ENCODE measurements around the gene KRTAP10-7. TPM values are rescaled to one million over a fixed set of nuclear protein-coding genes. Genes with fewer than 3 reads are reported as not detected.

Gene KRTAP10-7
- total and polyA plus RNA-seq, 2 of the 13 experiments (the other 11 are each of a cell fraction or from before 2014, with no cell fraction given) = not detected

- TF ChIP-seq, protein P1, sequence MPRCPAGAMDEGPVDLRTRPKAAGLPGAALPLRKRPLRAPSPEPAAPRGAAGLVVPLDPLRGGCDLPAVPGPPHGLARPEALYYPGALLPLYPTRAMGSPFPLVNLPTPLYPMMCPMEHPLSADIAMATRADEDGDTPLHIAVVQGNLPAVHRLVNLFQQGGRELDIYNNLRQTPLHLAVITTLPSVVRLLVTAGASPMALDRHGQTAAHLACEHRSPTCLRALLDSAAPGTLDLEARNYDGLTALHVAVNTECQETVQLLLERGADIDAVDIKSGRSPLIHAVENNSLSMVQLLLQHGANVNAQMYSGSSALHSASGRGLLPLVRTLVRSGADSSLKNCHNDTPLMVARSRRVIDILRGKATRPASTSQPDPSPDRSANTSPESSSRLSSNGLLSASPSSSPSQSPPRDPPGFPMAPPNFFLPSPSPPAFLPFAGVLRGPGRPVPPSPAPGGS (CRISPR knock-in tag; IDR thresholded peaks at IDR 0.05) = no peak
- TF ChIP-seq, protein P2, sequence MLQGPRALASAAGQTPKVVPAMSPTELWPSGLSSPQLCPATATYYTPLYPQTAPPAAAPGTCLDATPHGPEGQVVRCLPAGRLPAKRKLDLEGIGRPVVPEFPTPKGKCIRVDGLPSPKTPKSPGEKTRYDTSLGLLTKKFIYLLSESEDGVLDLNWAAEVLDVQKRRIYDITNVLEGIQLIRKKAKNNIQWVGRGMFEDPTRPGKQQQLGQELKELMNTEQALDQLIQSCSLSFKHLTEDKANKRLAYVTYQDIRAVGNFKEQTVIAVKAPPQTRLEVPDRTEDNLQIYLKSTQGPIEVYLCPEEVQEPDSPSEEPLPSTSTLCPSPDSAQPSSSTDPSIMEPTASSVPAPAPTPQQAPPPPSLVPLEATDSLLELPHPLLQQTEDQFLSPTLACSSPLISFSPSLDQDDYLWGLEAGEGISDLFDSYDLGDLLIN (CRISPR knock-in tag; IDR thresholded peaks at IDR 0.05; ENCODE audit: borderline replicate concordance) = no peak
- TF ChIP-seq, protein P3, sequence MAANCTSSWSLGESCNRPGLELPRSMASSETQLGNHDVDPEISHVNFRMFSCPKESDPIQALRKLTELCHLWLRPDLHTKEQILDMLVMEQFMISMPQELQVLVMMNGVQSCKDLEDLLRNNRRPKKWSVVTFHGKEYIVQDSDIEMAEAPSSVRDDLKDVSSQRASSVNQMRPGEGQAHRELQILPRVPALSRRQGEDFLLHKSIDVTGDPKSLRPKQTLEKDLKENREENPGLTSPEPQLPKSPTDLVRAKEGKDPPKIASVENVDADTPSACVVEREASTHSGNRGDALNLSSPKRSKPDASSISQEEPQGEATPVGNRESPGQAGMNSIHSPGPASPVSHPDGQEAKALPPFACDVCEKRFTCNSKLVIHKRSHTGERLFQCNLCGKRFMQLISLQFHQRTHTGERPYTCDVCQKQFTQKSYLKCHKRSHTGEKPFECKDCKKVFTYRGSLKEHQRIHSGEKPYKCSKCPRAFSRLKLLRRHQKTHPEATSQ (CRISPR knock-in tag; IDR thresholded peaks at IDR 0.05; ENCODE audit: borderline replicate concordance) = no peak
Measured at GRCh38 chr21:44583089-44583799, 17.2 kb upstream of the KRTAP10-7 start (continued).

GRCh38 chr21:44583800-44584147 lies 16.6 kb upstream of the KRTAP10-7 start:
- no TSS peak for BruUV-seq (replicated peaks)
- 20% methylated on average over 6 of the region's 6 CpGs for WGBS (ENCODE audit: low lambda C conversion rate)
- ChIA-PET POLR2A (no interaction called here), CTCF (ENCODE audit: low intra/inter-chr PET ratio, low total read pairs) (no interaction called here)
- Histone ChIP-seq H3K79me2 (ENCODE audit: insufficient read depth, low read length) (no peaks in the 10 kb centered on the region), H3K9me3 (ENCODE audit: low read length) (peaks cover 8% of the 10 kb centered on the region; the same call in 1 of the 2 replicates), H2AFZ (ENCODE audit: low read length) (no peak overlapping the region), H3K36me3 (replicated peaks in 1 of 2; ENCODE audit: control insufficient read depth in 1 of 2, insufficient read depth in 2 of 2, low read length in 2 of 2) (no peaks in the 10 kb centered on the region), H4K20me1 (ENCODE audit: insufficient read depth, low read length) (no peaks in the 10 kb centered on the region), H3K27ac (ENCODE audit: extremely low read length, insufficient read depth, low read length) (no peak overlapping the region), H3K27me3 (ENCODE audit: control insufficient read depth in 1 of 2, insufficient read depth in 2 of 2, low read length in 2 of 2) (peaks cover 0 to 9% of the 10 kb centered on the region in 2 experiments; a peak in 1 of 5 replicates), H3K4me1 (ENCODE audit: insufficient read depth, low read length) (no peaks in the 10 kb centered on the region), H3K4me3 (replicated peaks in 1 of 3; ENCODE audit: insufficient read depth in 1 of 3, low read depth in 2 of 3, low read length in 3 of 3) (no peak overlapping the region), H3K4me2 (ENCODE audit: low read depth, low read length) (no peak overlapping the region), H3K9ac (ENCODE audit: insufficient read depth, low read depth, low read length) (no peak overlapping the region)
- DNase-seq (ENCODE audit: low spot score) (no peak), FAIRE-seq (no peak), ATAC-seq (no peak)
- intact Hi-C loops (cut with micrococcal nuclease; ENCODE audit: unreplicated experiment) = no loop called here
- in situ Hi-C loops (cut with HindIII; ENCODE audit: extremely low pct_ligation_motif_present, low pct_unique_long_range_greater_than_20kb) = no loop called here
- TF ChIP-seq FOSL2 (CRISPR knock-in tag; IDR thresholded peaks at IDR 0.05) = 0 out of 2 replicates have a peak, but pooled peaks have one; percentile 6
- no peak for TF ChIP-seq HIVEP1 (CRISPR knock-in tag; IDR thresholded peaks at IDR 0.05)
- no peak for TF ChIP-seq ZKSCAN8 (CRISPR knock-in tag; IDR thresholded peaks at IDR 0.05; ENCODE audit: borderline replicate concordance)
- TF ChIP-seq ZNF713 (CRISPR knock-in tag; IDR thresholded peaks at IDR 0.05) = no peak
- TF ChIP-seq HDAC2 (CRISPR knock-in tag; IDR thresholded peaks at IDR 0.05) = no peak
- TF ChIP-seq ESRRA (CRISPR knock-in tag; IDR thresholded peaks at IDR 0.05; ENCODE audit: low read depth) = no peak

Measured in HepG2 (cell line).